Fibroblast of villous mesenchyme (primary cell): ENCODE data around the gene KCNMA1. TPM values are rescaled to one million over a fixed set of nuclear protein-coding genes. Genes with fewer than 3 reads are reported as not detected.

Experiments used
- DNase-seq: peaks from one replicate; pipeline ENCODE4 v3.0.0-alpha.2; 2010; ENCODE audit warnings: low read depth
- H3K4me3 ChIP-seq: 2 replicates; pipeline ENCODE4 v1.5.1; 2011; ENCODE audit warnings: low read depth, mild to moderate bottlenecking, low read length
- total RNA-seq: library from RNA; depleted of rRNA; stranded (reverse); fragments of >200 nt; gene quantifications from 2 replicates; pipeline ENCODE4 v1.2.3, GENCODE V29; 2012
- TF ChIP-seq, protein P1 (sequence below): IDR thresholded peaks from 2 replicates; pipeline ENCODE4 v1.5.1; 2012; ENCODE audit warnings: low read depth, mild to moderate bottlenecking, low read length; ENCODE audit not compliant: insufficient read depth

Gene KCNMA1
- total RNA-seq, 1 donor, result 36.7 TPM

DNA sequence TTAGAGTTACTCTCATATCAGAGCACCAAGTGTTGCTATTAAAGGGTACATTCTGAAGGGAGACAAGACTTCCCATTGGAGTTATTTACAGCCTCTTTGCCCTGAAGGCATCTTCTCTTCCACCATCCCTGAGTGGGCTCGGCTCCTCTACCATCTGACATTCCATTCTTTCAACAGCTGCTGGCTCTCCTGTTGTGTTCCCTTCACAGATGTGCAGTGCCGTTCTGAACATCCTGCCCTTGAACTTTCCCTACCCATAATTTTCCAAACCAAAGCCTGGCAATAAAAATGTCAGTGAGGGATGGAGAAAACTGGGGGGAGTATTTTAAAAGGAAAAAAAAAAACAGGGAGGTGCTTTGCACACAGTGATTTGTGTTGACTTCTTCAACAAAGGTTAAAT, 392.9 kb downstream of the KCNMA1 start:
- H3K4me3 ChIP-seq, result no peak overlapping the region
- TF ChIP-seq, protein P1, sequence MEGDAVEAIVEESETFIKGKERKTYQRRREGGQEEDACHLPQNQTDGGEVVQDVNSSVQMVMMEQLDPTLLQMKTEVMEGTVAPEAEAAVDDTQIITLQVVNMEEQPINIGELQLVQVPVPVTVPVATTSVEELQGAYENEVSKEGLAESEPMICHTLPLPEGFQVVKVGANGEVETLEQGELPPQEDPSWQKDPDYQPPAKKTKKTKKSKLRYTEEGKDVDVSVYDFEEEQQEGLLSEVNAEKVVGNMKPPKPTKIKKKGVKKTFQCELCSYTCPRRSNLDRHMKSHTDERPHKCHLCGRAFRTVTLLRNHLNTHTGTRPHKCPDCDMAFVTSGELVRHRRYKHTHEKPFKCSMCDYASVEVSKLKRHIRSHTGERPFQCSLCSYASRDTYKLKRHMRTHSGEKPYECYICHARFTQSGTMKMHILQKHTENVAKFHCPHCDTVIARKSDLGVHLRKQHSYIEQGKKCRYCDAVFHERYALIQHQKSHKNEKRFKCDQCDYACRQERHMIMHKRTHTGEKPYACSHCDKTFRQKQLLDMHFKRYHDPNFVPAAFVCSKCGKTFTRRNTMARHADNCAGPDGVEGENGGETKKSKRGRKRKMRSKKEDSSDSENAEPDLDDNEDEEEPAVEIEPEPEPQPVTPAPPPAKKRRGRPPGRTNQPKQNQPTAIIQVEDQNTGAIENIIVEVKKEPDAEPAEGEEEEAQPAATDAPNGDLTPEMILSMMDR, result no peak
- peak; percentile 77 for DNase-seq

DNA sequence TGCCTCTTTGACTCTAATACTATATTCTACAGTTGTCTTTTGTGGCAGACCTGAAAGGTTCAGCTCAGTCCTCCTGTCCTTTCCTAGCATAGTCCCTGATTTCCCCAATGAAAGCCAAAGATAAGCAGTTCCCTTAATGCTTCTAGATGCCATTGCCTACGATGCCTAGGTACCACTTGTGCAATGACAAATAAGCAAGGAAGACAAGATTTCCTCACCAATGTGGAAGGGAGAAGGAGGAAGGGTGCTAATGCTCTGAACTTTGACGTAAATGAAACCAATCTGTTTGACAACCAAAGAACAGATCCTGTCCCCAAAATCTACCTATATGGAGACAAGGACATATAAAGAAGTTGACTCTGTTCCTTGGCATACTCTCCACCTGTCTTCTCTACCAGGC, 393.3 kb downstream of the KCNMA1 start:
- DNase-seq, result no peak
- TF ChIP-seq, protein P1, result no peak
- no peak overlapping the region for H3K4me3 ChIP-seq

DNA sequence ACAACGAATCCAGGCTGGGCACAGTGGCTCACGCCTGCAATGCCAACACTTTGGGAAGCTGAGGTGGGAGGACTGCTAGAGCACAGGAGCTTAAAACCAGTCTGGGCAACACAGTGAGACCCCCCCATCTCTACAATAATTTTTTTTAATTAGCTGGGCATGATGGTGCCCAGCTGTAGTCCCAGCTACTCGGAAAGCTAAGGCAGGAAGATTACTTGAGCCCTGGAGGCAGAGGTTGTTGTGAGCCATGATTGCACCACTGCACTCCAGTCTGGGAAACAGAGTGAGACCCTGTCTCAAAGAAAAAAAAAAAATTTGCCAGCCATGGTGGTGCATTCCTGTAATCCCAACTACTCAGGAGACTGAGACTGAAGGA, 396.3 kb downstream of the KCNMA1 start:
- no peak overlapping the region for H3K4me3 ChIP-seq
- TF ChIP-seq, protein P1, result no peak
- no peak for DNase-seq

DNA sequence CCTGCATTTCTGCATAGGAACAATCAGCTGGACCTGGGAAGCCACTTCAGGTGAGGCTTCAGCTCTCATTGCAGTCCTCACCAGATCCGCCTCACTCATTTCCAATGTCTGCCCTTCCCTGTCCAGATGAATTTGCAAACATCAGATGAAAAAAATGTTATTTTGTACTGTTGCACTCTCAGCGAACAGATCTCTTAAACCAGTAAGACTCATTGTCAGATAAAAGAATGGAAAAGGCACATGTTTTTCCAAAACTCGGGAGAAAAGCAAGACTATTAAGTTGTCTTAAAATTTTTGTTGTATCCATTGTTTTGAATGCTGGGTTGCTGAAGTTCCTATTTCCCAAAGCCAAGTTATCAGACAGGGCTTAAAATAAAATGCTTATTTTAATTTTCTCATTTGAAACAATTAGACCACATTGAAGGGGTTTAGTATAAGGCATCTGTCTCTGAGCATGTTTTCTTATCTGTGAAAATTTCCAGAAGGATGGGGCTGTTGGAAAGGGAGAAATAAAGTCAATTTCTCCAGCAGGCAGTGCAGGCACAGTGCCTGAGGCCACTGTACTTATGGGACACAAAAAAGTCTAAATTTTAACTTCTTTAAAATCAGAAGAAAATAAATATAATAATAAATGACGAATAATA, 396.8 kb downstream of the KCNMA1 start:
- DNase-seq, result no peak
- TF ChIP-seq, protein P1, result no peak
- no peak overlapping the region for H3K4me3 ChIP-seq

DNA sequence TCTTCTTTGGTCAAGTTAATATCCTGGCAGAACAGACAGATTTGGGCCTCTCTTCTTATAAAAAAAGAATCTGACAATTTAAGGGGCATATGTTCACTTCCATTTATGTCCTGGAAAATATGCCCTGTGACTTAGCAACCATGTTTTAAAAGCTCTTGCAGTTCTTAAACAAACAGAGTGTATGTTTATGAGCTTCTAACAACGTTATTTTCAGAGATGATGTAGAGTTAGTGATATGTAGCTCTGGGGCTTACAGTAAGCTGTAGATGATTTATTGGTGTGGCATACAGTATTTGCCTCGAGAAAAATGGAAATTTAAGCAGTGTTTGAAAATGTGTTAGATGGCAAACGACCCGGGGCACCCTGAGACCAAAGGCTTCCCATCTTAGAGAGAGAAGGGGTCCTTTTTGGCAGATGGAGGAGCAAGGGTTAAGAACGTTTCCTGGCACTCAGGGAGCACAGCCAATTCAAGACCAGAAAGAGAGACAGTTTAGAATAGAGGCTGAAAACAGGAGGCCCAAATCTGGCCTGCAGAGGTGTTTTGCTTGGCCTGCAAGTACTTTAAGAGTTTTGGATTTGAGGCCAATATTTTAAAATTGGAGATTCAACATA, 397.5 kb downstream of the KCNMA1 start:
- TF ChIP-seq, protein P1, result no peak
- no peak overlapping the region for H3K4me3 ChIP-seq
- peak; percentile 83 for DNase-seq

DNA sequence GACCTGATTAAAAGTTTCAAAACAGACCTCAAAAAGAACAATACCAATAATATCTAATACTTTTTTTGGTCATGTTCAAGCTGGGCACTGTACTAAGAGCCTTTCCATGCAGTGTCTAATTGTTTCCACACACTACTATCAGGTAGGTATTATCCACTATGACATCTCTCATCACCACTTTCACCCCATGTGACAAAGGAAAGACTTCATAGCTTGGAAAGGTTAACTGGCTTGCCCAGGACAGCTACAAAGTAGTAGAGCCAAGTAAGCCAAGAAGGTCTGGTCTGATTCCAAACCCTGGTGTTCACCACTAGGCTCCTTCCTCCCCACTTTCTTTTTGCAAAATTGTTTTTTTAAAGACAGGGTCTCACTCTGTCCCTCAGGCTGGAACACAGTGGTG, 400.5 kb downstream of the KCNMA1 start:
- DNase-seq, result no peak
- H3K4me3 ChIP-seq, result no peak overlapping the region
- TF ChIP-seq, protein P1, result no peak

DNA sequence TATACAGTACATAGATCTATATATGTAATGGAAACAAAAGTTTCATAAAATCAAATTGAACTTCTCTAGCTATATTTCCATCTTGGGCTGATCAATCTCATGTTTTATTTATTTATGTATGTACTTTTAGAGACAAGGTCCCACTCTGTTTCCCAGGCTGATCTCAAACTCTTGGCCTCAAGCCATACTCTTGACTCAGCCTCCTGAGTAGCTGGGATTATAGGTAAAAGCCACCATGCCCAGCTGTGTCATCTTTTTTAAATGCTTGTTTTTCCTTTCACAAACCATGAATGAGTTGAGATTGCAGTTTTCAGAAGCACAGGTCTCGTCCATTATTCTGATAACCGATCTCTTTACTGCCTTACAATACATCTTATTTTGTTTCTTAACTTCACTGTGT, 400.9 kb downstream of the KCNMA1 start:
- TF ChIP-seq, protein P1, result no peak
- no peak overlapping the region for H3K4me3 ChIP-seq
- DNase-seq, result no peak
